Measurements from ENCODE around the gene SZRD1. TPM values are rescaled to one million over a fixed set of nuclear protein-coding genes. Genes with fewer than 3 reads are reported as not detected.
A peak's percentile ranks its signal among the peaks of the same experiment; 100 is the strongest.

The SZRD1 gene
- total and polyA plus RNA-seq, 9 of the 15 experiments (the other 6 are each of a cell fraction or from before 2014, with no cell fraction given) = 3.9 to 149 (median 82.5) TPM

GRCh38 chr1:16440470-16441281 lies 73.6 kb downstream of the SZRD1 start, which contains the start of gene NECAP2 (continued):
- TF ChIP-seq, protein P1, sequence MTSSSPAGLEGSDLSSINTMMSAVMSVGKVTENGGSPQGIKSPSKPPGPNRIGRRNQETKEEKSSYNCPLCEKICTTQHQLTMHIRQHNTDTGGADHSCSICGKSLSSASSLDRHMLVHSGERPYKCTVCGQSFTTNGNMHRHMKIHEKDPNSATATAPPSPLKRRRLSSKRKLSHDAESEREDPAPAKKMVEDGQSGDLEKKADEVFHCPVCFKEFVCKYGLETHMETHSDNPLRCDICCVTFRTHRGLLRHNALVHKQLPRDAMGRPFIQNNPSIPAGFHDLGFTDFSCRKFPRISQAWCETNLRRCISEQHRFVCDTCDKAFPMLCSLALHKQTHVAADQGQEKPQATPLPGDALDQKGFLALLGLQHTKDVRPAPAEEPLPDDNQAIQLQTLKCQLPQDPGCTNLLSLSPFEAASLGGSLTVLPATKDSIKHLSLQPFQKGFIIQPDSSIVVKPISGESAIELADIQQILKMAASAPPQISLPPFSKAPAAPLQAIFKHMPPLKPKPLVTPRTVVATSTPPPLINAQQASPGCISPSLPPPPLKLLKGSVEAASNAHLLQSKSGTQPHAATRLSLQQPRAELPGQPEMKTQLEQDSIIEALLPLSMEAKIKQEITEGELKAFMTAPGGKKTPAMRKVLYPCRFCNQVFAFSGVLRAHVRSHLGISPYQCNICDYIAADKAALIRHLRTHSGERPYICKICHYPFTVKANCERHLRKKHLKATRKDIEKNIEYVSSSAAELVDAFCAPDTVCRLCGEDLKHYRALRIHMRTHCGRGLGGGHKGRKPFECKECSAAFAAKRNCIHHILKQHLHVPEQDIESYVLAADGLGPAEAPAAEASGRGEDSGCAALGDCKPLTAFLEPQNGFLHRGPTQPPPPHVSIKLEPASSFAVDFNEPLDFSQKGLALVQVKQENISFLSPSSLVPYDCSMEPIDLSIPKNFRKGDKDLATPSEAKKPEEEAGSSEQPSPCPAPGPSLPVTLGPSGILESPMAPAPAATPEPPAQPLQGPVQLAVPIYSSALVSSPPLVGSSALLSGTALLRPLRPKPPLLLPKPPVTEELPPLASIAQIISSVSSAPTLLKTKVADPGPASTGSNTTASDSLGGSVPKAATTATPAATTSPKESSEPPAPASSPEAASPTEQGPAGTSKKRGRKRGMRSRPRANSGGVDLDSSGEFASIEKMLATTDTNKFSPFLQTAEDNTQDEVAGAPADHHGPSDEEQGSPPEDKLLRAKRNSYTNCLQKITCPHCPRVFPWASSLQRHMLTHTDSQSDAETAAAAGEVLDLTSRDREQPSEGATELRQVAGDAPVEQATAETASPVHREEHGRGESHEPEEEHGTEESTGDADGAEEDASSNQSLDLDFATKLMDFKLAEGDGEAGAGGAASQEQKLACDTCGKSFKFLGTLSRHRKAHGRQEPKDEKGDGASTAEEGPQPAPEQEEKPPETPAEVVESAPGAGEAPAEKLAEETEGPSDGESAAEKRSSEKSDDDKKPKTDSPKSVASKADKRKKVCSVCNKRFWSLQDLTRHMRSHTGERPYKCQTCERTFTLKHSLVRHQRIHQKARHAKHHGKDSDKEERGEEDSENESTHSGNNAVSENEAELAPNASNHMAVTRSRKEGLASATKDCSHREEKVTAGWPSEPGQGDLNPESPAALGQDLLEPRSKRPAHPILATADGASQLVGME (CRISPR knock-in tag; IDR thresholded peaks at IDR 0.05) = no peak
- TF ChIP-seq BDP1 (IDR thresholded peaks at IDR 0.05; ENCODE audit: insufficient read depth, insufficient read length) (no peak), HMGN3 (IDR thresholded peaks at IDR 0.05; ENCODE audit: borderline replicate concordance, extremely low read depth, insufficient read length, low read depth, low read length) (peak; percentile 89), PML (IDR thresholded peaks at IDR 0.05; ENCODE audit: low read length) (peak; percentile 84), ZNF764 (CRISPR knock-in tag; IDR thresholded peaks at IDR 0.05; ENCODE audit: low read depth) (no peak), E2F3 (CRISPR knock-in tag; IDR thresholded peaks at IDR 0.05) (no peak), YBX1 (IDR thresholded peaks at IDR 0.05) (no peak), RBM34 (IDR thresholded peaks at IDR 0.05; ENCODE audit: borderline replicate concordance, insufficient read depth, low read length) (no peak), RBBP5 (IDR thresholded peaks at IDR 0.05; ENCODE audit: borderline replicate concordance, insufficient read depth, low read length, poor library complexity, severe bottlenecking) (peak; percentile 100), PHTF2 (CRISPR knock-in tag; IDR thresholded peaks at IDR 0.05) (no peak), CSDE1 (IDR thresholded peaks at IDR 0.05) (no peak), SMARCC2 (IDR thresholded peaks at IDR 0.05; ENCODE audit: low read depth) (no peak), SMAD3 (CRISPR knock-in tag; conservative IDR thresholded peaks at IDR 0.05) (peak; percentile 62; the same call in 1 of the 2 replicates), BRF1 (IDR thresholded peaks at IDR 0.05; ENCODE audit: borderline replicate concordance, extremely low read depth, insufficient read length) (no peak)
- TF ChIP-seq, protein P2, sequence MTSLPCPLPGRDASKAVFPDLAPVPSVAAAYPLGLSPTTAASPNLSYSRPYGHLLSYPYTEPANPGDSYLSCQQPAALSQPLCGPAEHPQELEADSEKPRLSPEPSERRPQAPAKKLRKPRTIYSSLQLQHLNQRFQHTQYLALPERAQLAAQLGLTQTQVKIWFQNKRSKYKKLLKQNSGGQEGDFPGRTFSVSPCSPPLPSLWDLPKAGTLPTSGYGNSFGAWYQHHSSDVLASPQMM (CRISPR knock-in tag; IDR thresholded peaks at IDR 0.05) = no peak
- TF ChIP-seq, protein P3, sequence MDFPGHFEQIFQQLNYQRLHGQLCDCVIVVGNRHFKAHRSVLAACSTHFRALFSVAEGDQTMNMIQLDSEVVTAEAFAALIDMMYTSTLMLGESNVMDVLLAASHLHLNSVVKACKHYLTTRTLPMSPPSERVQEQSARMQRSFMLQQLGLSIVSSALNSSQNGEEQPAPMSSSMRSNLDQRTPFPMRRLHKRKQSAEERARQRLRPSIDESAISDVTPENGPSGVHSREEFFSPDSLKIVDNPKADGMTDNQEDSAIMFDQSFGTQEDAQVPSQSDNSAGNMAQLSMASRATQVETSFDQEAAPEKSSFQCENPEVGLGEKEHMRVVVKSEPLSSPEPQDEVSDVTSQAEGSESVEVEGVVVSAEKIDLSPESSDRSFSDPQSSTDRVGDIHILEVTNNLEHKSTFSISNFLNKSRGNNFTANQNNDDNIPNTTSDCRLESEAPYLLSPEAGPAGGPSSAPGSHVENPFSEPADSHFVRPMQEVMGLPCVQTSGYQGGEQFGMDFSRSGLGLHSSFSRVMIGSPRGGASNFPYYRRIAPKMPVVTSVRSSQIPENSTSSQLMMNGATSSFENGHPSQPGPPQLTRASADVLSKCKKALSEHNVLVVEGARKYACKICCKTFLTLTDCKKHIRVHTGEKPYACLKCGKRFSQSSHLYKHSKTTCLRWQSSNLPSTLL (IDR thresholded peaks at IDR 0.05) = no peak
- TF ChIP-seq, protein P4, sequence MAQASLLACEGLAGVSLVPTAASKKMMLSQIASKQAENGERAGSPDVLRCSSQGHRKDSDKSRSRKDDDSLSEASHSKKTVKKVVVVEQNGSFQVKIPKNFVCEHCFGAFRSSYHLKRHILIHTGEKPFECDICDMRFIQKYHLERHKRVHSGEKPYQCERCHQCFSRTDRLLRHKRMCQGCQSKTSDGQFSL (CRISPR knock-in tag; IDR thresholded peaks at IDR 0.05) = peak; percentile 69
- TF ChIP-seq, protein P4 (tag; IDR thresholded peaks at IDR 0.05) = no peak
